Astrocyte of the hippocampus (primary cell): ENCODE results near the gene CIP2A.
"Not testable (repeated sequence)": the region's sequence is repeated elsewhere in the genome, so short reads cannot be mapped to it uniquely, and the experiment has no call there.

Source experiments
- DNase-seq: peaks from one replicate; pipeline ENCODE4 v3.0.0; 2011; ENCODE audit warnings: low read depth, low spot score

Gene CIP2A

DNA sequence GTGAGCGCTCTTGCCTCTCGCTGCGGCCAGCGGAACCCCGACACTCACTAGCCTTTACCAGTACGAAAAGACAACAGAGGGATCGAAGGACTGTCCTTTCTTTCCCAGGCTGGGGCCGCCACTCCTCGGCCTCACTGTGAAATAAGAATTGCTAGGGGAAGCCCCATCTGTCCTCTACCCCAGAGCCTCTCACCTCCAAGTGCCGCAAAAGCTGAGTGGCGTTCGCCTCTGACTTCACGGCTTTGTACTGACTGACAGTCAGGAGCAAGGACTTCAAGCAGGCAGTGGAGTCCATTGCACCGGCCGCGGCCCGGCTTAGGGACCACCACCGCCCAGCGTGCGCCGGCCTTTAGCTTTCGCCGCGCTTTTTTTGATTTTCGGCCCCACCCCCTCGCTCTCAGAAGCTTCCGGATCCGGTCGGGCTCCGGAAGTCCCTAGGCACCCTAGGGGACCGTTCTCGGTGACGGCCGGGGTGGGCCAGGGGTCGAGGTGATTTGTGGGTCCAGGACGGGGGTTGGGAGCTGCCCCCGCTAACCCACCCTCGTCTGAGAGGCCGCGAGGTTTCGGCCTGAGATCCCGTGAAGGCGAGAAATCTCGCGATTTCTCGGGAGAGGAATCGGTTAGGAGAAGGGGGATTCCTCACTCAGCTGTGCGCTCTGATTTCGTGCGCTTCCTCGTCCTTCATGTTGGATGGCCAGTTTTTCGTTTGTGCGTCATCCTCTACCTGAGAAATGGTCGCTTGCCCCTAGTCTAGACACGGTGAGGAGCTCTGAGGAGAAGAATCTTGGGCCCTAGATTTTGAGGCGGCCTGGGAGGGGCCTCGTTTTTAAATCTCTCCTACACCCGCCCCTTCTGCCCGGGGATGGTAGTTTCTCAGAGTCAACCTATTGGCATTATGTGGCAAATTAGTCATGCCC lies at the start of gene CIP2A, which contains the start of gene DZIP3:
Gene CIP2A, minus strand, starts transcription at position 358 of the 917 bp plus-strand sequence. Its CDS starts 63 bp downstream, at position 295.
Gene DZIP3, plus strand, starts transcription at position 642 of the 917 bp plus-strand sequence. CDS start 15,685 bp downstream, outside the sequence.
- peak; percentile 98 for DNase-seq

- DNase-seq: no peak
These were observed 40.7 kb upstream of the CIP2A start for GRCh38 chr3:108629974-108630373.

DNA sequence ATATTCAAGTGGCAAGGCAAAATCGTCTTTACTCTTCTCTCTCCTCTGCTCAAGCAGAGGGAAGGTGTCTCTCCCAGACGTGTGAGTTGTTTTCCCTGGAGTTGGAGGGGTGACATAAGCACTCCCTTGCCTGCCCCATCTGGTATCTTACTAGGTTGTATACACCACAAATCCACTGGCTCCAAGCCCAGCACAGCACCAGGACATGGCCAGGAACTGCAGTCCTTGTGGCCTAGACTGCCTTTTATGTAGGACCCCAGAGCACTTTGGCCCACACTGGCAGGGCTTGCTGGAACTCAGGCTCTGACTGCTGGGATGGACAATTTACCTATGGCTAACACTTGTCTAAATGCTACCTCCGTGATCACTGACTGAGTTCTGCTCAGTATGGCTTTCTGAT lies 34.3 kb upstream of the CIP2A start:
- DNase-seq: peak; percentile 17

- DNase-seq: peak; percentile 16
These were observed 31.0 kb upstream of the CIP2A start for GRCh38 chr3:108620250-108620649.

- DNase-seq: not testable (repeated sequence)
These were observed 26.9 kb upstream of the CIP2A start for GRCh38 chr3:108616090-108616489.

GRCh38 chr3:108610651-108611050 lies 21.4 kb upstream of the CIP2A start:
- no peak for DNase-seq

DNA sequence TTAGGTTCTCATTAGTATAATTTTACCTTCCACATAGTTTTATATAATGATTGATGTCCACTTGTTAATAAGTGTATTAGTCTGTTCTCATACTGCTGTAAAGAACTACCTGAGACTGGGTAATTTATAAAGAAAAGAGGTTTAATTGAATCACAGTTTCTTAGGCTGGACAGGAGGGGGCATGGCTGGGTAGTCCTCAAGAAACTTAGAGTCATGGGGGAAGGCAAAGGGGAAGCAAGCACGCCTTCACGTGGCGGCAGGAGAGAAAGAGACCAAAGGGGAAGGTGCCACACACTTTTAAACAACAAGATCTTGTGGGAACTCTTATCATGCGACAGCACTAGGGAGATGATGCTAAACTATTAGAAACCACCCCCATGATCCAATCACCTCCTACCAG lies 19.5 kb upstream of the CIP2A start:
- no peak for DNase-seq

- no peak for DNase-seq
These were observed 16.3 kb upstream of the CIP2A start for GRCh38 chr3:108605491-108605890.

GRCh38 chr3:108605028-108605427 lies 15.8 kb upstream of the CIP2A start:
- DNase-seq: no peak

GRCh38 chr3:108603691-108604090 lies 14.5 kb upstream of the CIP2A start:
- no peak for DNase-seq

DNA sequence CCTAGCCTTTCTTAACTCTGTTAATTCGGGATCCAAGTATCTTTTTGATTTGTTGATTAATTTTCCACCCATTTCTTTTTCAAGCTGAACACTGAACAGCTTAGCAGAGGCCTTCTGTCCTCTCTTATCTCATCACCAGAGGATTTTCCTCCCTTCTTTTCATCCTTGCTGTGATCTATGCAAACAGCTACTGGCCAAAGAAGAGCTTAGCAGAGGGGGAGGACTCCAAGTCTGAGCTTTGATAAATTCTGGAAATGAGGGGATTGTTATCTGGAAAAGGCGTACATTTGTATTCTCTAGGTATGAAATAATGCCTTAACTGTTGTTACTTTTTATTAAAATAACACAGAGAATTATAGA lies 13.7 kb upstream of the CIP2A start:
- DNase-seq: no peak

GRCh38 chr3:108602249-108602934 lies 13.2 kb upstream of the CIP2A start:
- no peak for DNase-seq

DNA sequence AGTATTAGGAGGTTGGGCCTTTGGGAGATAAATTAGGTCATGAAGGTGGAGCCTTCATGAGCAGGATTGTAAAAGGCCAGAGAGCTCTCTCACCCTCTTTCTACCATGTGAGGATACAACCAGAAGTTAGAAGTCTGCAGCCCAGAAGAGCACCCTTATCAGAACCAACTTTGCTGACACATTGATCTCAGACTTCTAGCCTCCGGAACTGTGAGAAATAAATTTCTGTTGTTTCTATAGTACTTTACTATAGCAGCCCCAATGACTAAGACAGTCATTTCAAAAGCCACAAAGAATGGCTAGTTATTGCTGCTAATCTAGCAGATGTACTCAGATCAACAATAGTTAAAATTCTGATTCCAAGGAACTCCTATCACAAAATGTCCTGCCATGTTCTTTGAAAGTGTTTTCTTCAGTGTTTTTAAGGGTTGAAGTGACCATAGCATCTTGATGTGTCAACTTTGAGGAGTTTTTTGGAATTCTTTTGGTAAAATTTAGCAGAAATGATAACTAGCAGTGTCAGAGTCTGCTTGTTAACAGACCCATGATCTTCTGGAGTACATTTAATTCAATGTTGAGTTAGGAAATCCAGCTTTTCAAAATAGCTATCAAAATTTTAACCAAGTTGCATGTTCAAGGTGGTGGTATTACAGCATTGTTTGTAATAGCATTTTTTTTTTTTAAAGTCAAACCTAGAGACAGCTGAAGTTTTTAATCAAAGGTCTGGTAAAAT lies 10.6 kb upstream of the CIP2A start:
- no peak for DNase-seq

- no peak for DNase-seq
These were observed 9.1 kb upstream of the CIP2A start for GRCh38 chr3:108598375-108598774.

DNA sequence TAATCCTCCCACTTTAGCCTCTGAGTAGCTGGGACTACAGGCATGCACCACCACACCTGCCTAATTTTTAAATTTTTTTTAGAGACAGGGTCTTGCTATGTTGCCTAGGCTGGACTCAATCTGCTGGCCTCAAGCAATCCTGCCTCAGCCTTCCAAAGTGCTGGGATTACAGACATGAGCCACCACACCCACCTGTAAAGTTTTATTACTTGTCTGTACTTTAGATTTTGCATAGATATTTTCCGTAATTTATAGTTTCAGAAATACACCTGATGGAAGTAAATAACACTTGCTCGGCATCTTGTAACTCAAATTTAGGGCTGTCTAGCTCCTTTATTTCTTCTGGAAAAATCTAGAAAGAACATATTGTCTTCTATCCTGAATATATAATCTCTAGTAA lies 6.1 kb upstream of the CIP2A start:
- no peak for DNase-seq

DNA sequence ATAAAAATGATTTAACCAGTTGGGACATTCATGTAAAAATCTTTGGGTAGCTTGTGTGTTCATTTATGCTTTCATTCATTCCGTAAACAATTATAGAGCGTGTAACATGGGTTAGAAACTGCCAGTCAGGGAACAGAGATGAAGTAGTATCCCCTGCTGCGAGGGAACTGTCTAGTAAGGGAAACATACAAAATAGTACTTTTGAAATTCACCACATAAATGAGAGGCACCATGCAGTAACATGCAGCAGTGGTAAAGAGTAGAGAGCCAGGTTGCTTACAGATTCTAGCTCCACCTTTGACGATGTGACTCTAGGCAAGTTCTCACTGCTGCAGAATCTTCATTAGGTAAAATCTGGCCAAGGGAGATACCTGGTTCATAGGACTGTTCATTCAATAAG lies 1.2 kb upstream of the CIP2A start:
- peak; percentile 28 for DNase-seq

DNA sequence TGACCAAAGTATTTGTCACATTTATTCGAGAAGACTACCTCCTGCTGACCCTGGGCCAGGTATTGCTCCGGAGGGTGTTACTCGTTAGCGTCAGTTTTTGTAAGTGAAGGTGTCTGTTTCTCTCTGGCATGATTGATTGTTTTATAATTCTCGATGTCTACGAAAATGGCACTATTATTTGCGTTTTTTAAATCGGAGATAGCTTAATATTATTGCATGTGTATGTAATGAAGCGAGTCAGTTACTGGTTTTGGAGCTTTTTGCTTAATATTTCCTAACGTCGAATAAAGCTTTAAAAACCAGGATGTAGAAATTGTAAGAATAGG lies 723 bp upstream of the CIP2A start:
- no peak for DNase-seq

- DNase-seq: no peak
These were observed 637 bp downstream of the CIP2A start for GRCh38 chr3:108588601-108589000.

DNA sequence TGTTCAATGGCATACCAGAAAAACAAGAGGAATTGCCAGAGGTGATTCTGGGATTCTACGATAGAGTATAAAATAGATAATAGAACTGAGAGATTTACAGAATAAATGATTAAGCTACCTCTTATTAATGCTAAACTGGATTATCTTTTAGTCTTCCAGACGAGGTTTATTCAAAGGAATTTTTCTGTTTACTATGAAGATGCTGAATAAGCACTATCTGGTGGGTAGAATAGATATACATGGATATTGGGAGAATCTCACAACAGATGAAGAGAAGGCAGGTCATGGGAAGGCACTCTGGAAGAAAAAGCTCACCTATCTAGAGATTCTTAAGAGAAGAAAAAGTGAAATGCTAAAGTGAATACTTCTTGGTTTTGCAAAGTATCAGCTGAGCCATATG lies 11.2 kb downstream of the CIP2A start:
- no peak for DNase-seq

GRCh38 chr3:108569336-108569735 lies 19.9 kb downstream of the CIP2A start:
- DNase-seq: no peak

DNA sequence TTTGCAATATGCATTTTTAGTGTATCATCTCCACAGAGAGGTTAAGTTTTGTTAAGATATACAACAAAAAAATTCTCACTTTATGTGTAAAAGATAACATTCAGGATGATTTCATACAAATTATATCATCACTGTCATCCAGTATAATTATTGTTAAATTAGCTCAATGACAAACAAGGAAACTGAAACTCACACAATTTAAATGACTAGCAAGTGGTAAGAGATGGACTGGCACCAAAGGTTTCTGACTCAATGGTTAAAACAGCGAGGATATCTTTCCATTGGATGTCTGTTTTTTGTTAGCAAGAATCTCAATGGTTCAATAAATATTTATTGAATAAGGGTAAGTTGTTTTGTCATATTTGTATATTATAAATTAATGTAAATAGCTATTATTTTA lies 22.6 kb downstream of the CIP2A start:
- no peak for DNase-seq

GRCh38 chr3:108565506-108565905 lies 23.7 kb downstream of the CIP2A start:
- no peak for DNase-seq
